ENCODE measurements around the gene WNT1. TPM values are rescaled to one million over a fixed set of nuclear protein-coding genes. Genes with fewer than 3 reads are reported as not detected.

Gene WNT1
- total and polyA plus RNA-seq, 2 of the 4 experiments (the other 2 are of a cell fraction): not detected

GRCh38 chr12:48973941-48974673 lies 4.0 kb upstream of the WNT1 start:
- Histone ChIP-seq H3K9me1 (ENCODE audit: insufficient read depth, low read length) (peaks cover 12% of the 10 kb centered on the region), H2BK15ac (ENCODE audit: low read depth, low read length) (no peak overlapping the region), H2BK5ac (ENCODE audit: low read depth, low read length, poor library complexity, severe bottlenecking) (no peak overlapping the region), H3K4ac (ENCODE audit: low read depth, low read length) (no peak overlapping the region), H2BK120ac (ENCODE audit: low read depth, low read length) (no peak overlapping the region), H3K4me2 (ENCODE audit: low read depth, low read length) (no peak overlapping the region), H2BK20ac (ENCODE audit: low read depth, low read length) (no peak overlapping the region), H3K4me1 (ENCODE audit: control insufficient read depth, insufficient read depth, low read length) (peaks cover 14% of the 10 kb centered on the region), H3K27ac (ENCODE audit: insufficient read depth, low read length) (no peak overlapping the region), H4K91ac (ENCODE audit: insufficient read depth, low read depth, low read length) (no peak overlapping the region), H3K79me1 (ENCODE audit: low read depth in 1 of 2, low read length in 2 of 2) (no peaks in the 10 kb centered on the region), H4K20me1 (ENCODE audit: insufficient read depth, low read length) (peaks cover 9% of the 10 kb centered on the region), H2AK5ac (ENCODE audit: low read depth, low read length) (no peak overlapping the region), H3K14ac (replicated peaks; ENCODE audit: low read depth, low read length) (no peak overlapping the region), H3K9ac (ENCODE audit: low read depth, low read length) (no peak overlapping the region), H3K36me3 (ENCODE audit: control insufficient read depth, insufficient read depth, low read length) (no peaks in the 10 kb centered on the region), H4K8ac (ENCODE audit: low read depth in 2 of 2, low read length in 2 of 2) (no peak overlapping the region), H3K9me3 (ENCODE audit: control insufficient read depth, insufficient read depth, low read length) (no peaks in the 10 kb centered on the region), H3K18ac (ENCODE audit: low read depth, low read length) (no peak overlapping the region), H2AK9ac (replicated peaks; ENCODE audit: low read depth, low read length, poor library complexity) (no peak overlapping the region), H3K4me3 (ENCODE audit: insufficient read depth, low read depth, low read length) (no peak overlapping the region), H3K23ac (ENCODE audit: low read depth, low read length) (no peak overlapping the region), H4K5ac (ENCODE audit: low read depth, low read length) (no peak overlapping the region), H3K56ac (ENCODE audit: extremely low read depth, insufficient read depth, low read length) (no peak overlapping the region), H2AFZ (replicated peaks; ENCODE audit: low read length, poor library complexity) (peak overlapping the region; percentile 23), H3K27me3 (ENCODE audit: control insufficient read depth, insufficient read depth, low read length) (peaks cover 75% of the 10 kb centered on the region)
- in situ Hi-C loops (cut with MboI; ENCODE audit: low sequenced_read_pairs): no loop called here
- BruUV-seq (replicated peaks): no TSS peak
- 11% methylated on average over 8 of the region's 19 CpGs; no CpG with 5 or more reads in 1 of the 2 experiments for WGBS, 2 experiments (ENCODE audit: extremely low coverage in 2 of 2, insufficient read length in 1 of 2)
- ATAC-seq (ENCODE audit: low read depth) (peak; percentile 68), DNase-seq (peak; percentile 54)
- TF ChIP-seq, protein P1, sequence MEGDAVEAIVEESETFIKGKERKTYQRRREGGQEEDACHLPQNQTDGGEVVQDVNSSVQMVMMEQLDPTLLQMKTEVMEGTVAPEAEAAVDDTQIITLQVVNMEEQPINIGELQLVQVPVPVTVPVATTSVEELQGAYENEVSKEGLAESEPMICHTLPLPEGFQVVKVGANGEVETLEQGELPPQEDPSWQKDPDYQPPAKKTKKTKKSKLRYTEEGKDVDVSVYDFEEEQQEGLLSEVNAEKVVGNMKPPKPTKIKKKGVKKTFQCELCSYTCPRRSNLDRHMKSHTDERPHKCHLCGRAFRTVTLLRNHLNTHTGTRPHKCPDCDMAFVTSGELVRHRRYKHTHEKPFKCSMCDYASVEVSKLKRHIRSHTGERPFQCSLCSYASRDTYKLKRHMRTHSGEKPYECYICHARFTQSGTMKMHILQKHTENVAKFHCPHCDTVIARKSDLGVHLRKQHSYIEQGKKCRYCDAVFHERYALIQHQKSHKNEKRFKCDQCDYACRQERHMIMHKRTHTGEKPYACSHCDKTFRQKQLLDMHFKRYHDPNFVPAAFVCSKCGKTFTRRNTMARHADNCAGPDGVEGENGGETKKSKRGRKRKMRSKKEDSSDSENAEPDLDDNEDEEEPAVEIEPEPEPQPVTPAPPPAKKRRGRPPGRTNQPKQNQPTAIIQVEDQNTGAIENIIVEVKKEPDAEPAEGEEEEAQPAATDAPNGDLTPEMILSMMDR (conservative IDR thresholded peaks at IDR 0.05; ENCODE audit: low read depth, low read length): peak; percentile 60
- TF ChIP-seq NFE2L2 (IDR thresholded peaks at IDR 0.05; ENCODE audit: low read depth, low read length) (no peak), SMC3 (IDR thresholded peaks at IDR 0.05; ENCODE audit: low read depth, low read length) (peak; percentile 32; the same call in 1 of the 2 replicates), RAD21 (IDR thresholded peaks at IDR 0.05; ENCODE audit: low read length) (peak; percentile 56), RFX5 (IDR thresholded peaks at IDR 0.05; ENCODE audit: low read depth, low read length) (peak; percentile 57; the same call in 1 of the 2 replicates), CHD1 (IDR thresholded peaks at IDR 0.05; ENCODE audit: low read depth, low read length) (no peak)
- TF ChIP-seq, protein P2, sequence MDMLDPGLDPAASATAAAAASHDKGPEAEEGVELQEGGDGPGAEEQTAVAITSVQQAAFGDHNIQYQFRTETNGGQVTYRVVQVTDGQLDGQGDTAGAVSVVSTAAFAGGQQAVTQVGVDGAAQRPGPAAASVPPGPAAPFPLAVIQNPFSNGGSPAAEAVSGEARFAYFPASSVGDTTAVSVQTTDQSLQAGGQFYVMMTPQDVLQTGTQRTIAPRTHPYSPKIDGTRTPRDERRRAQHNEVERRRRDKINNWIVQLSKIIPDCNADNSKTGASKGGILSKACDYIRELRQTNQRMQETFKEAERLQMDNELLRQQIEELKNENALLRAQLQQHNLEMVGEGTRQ (IDR thresholded peaks at IDR 0.05; ENCODE audit: low read depth, low read length): no peak
- dilution Hi-C loops (cut with HindIII; ENCODE audit: low sequenced_read_pairs, unreplicated experiment): no loop called here
- POLR2A ChIA-PET (ENCODE audit: unreplicated experiment): no interaction called here
- CTCF ChIA-PET: interaction anchor here (1.0 kb wide), 1 partner anchor 14 kb away, joined by 4 read pairs; no protein-coding TSS in a partner anchor
- intact Hi-C loops (cut with micrococcal nuclease): no loop called here

Measured in IMR-90 (cell line).